Neural cell (in vitro differentiated cells): ENCODE measurements around the gene FOLR2.

ENCODE experiments used
- CTCF ChIP-seq: fragments of 450-650 bp; IDR thresholded peaks from 2 replicates; pipeline ENCODE4 v1.5.1; 2014; ENCODE audit warnings: antibody characterized with exemption, mild to moderate bottlenecking, moderate library complexity; ENCODE audit not compliant: poor library complexity, severe bottlenecking
- EP300 ChIP-seq: fragments of 450-650 bp; conservative IDR thresholded peaks from 2 replicates; pipeline ENCODE4 v1.6.1; 2014; ENCODE audit warnings: antibody characterized with exemption, mild to moderate bottlenecking, moderate library complexity; ENCODE audit not compliant: poor library complexity, severe bottlenecking
- MXI1 ChIP-seq: fragments of 450-650 bp; conservative IDR thresholded peaks from 2 replicates; pipeline ENCODE4 v1.6.1; 2014; ENCODE audit warnings: antibody characterized with exemption, mild to moderate bottlenecking; ENCODE audit not compliant: poor library complexity, severe bottlenecking
- POLR2AphosphoS5 ChIP-seq: IDR thresholded peaks from 2 replicates; pipeline ENCODE4 v1.6.1; 2012
- RAD21 ChIP-seq: fragments of 450-650 bp; conservative IDR thresholded peaks from 2 replicates; pipeline ENCODE4 v1.6.1; 2014; ENCODE audit warnings: antibody characterized with exemption, mild to moderate bottlenecking, moderate library complexity
- REST ChIP-seq: IDR thresholded peaks from 2 replicates; pipeline ENCODE4 v1.6.1; 2012; ENCODE audit warnings: borderline replicate concordance
- SMC3 ChIP-seq: fragments of 450-650 bp; conservative IDR thresholded peaks from 2 replicates; pipeline ENCODE4 v1.6.1; 2014; ENCODE audit warnings: antibody characterized with exemption, mild to moderate bottlenecking, moderate library complexity; ENCODE audit not compliant: poor library complexity
- TAF1 ChIP-seq: IDR thresholded peaks from 2 replicates; pipeline ENCODE4 v1.6.1; 2012; ENCODE audit warnings: low read depth

DNA sequence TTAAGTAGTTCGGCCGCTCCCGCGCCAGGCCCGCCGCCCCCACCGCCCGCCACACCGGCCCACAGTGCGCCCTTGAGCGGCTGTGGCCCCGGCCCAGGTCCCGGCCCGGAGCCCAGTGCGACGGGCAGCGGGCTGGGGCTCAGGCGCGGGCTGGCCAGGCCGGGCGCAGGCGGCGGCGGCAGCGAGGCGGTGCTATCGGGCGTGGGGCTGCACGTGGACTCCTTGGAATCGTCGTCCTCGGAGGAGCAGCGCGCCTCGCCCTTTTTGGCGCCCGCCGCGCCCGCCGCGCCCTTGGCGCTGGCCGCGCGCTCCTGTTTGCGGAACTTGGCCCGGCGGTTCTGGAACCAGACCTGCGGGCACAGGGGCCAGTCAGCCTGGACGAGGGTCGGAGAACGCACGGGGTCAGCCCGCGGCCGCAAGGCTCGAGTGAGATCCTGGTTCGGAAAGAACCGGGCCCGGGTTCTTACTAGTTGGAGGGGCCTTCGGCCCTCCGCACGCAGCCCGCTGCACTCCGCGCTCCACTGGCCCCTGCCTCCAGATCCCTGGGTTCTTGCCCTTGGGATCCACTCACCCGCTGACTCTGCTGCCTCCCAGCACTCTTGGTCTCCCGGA is 23.4 kb downstream of the FOLR2 start:
- TF ChIP-seq POLR2AphosphoS5, result no peak
- TF ChIP-seq EP300, result no peak
- no peak for TF ChIP-seq TAF1
- no peak for TF ChIP-seq RAD21
- TF ChIP-seq CTCF, result no peak
- TF ChIP-seq SMC3, result no peak
- TF ChIP-seq REST, result no peak
- TF ChIP-seq MXI1, result no peak
